Neutrophil (primary cell): ENCODE measurements around the gene HMCN2.

Experiments used
- H3K27ac ChIP-seq: fragments of 200-600 bp; sonication (generic); 2 replicates; pipeline ENCODE4 v1.5.1; 2016; ENCODE audit warnings: mild to moderate bottlenecking, moderate library complexity
- H3K27me3 ChIP-seq: fragments of 200-600 bp; sonication (generic); 2 replicates; pipeline ENCODE4 v1.6.0; 2016; ENCODE audit warnings: mild to moderate bottlenecking
- H3K36me3 ChIP-seq: fragments of 200-600 bp; sonication (generic); 2 replicates; pipeline ENCODE4 v1.5.1; 2017
- H3K4me1 ChIP-seq, 2 experiments: fragments of 200-600 bp in 1 of 2; sonication (generic) in 1 of 2; 1 replicate in 1 of 2; 2 replicates in 1 of 2; pipeline versions ENCODE4 v1.5.1 to v1.6.1; 2013 to 2016; ENCODE audit warnings: low read depth in 1 of 2, low read length in 1 of 2, mild to moderate bottlenecking in 1 of 2, moderate library complexity in 1 of 2; ENCODE audit not compliant: control insufficient read depth in 1 of 2, insufficient read depth in 1 of 2
- H3K4me3 ChIP-seq, 2 experiments: fragments of 200-600 bp in 1 of 2; sonication (generic) in 1 of 2; 1 replicate in 1 of 2; 2 replicates in 1 of 2; pipeline ENCODE4 v1.5.1; 2013 to 2016; ENCODE audit warnings: low read depth in 1 of 2, low read length in 1 of 2, mild to moderate bottlenecking in 1 of 2, moderate library complexity in 1 of 2
- H3K9me3 ChIP-seq: fragments of 200-600 bp; sonication (generic); 2 replicates; pipeline ENCODE4 v1.5.1; 2016
- TF ChIP-seq, protein P1 (sequence below): fragments of 200-600 bp; sonication (generic); IDR thresholded peaks from 2 replicates; pipeline ENCODE4 v1.5.1; 2016; ENCODE audit warnings: antibody characterized with exemption

HMCN2 gene

DNA sequence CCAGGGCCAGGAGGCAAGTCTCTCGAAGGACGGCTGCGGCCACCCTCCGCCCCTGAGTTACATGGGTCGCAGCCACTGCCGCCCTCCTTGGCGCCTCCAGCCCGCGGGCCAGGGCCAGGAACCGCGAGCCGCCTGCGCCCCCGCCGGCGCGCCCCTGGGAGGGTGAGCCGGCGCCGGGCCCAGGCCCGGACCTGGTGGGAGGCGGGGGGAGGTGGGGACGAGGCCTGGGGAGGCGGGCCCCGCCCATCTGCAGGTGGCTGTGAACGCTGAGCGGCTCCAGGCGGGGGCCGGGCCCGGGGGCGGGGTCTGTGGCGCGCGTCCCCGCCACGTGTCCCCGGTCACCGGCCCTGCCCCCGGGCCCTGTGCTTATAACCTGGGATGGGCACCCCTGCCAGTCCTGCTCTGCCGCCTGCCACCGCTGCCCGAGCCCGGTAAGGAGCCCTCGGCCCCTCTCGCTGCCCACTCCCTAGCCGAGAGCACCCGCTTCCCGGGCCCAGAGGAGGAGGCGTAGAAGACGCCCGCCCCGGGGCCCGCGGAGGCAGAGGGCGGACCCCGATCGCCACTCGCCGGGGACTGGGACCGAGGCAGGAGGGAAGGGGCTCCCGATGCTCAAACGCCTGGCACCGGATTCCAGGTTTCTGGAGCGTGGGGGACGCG, 179.1 kb downstream of the HMCN2 start, which contains the start of gene ASS1:
Gene ASS1 (plus strand): TSS at position 397 of the 657 bp plus-strand sequence. CDS start 7,268 bp downstream, outside the sequence.
- Histone ChIP-seq H3K4me1 (peaks cover 0 to 5% of the 10 kb centered on the region in 2 experiments), H3K27me3 (peaks cover 72% of the 10 kb centered on the region), H3K36me3 (no peaks in the 10 kb centered on the region), H3K27ac (no peak within 1 kb of the TSS), H3K4me3 (no peak within 1 kb of the TSS), H3K9me3 (no peaks in the 10 kb centered on the region)
- TF ChIP-seq, protein P1, sequence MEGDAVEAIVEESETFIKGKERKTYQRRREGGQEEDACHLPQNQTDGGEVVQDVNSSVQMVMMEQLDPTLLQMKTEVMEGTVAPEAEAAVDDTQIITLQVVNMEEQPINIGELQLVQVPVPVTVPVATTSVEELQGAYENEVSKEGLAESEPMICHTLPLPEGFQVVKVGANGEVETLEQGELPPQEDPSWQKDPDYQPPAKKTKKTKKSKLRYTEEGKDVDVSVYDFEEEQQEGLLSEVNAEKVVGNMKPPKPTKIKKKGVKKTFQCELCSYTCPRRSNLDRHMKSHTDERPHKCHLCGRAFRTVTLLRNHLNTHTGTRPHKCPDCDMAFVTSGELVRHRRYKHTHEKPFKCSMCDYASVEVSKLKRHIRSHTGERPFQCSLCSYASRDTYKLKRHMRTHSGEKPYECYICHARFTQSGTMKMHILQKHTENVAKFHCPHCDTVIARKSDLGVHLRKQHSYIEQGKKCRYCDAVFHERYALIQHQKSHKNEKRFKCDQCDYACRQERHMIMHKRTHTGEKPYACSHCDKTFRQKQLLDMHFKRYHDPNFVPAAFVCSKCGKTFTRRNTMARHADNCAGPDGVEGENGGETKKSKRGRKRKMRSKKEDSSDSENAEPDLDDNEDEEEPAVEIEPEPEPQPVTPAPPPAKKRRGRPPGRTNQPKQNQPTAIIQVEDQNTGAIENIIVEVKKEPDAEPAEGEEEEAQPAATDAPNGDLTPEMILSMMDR = no peak

DNA sequence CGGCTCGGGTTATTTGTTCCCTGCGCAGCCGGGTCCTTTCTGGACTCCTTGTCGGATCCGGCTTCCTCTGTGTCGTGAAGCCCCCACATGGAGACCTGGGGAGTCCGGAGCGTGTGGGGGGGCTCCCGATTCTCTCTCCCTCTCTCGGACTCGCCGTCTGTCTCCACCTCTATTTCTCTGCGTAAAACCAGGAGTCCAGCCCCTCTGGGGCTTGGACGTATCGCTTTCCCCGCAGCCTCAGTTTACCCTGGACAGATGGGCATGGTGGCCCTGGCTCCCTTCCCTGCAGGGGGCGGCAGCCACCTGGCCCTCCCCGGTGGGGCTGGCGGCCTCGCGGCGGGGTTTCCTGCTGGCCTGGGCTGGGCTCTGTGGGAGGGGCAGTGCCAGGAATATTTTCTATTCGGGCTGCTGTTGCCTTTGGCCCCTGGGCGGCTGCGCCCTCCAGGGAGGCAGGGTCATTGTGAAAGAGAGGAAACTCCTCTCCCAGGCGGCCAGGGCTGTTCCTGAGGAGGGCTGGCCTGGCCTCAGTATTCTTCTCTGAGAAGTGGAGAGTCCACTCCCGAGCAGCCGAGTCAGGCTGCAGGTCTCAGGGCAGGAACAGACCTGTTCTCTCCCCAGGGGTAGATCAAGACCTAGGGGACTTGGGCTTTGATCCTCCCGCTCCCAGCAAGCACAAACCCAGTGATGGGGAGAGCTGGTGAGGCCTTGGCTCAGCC, 179.9 kb downstream of the HMCN2 start:
- Histone ChIP-seq H3K27ac (no peak overlapping the region), H3K27me3 (peaks cover 79% of the 10 kb centered on the region), H3K4me3 (no peak overlapping the region), H3K9me3 (no peaks in the 10 kb centered on the region), H3K4me1 (peaks cover 0 to 5% of the 10 kb centered on the region in 2 experiments), H3K36me3 (no peaks in the 10 kb centered on the region)
- TF ChIP-seq, protein P1 = no peak

DNA sequence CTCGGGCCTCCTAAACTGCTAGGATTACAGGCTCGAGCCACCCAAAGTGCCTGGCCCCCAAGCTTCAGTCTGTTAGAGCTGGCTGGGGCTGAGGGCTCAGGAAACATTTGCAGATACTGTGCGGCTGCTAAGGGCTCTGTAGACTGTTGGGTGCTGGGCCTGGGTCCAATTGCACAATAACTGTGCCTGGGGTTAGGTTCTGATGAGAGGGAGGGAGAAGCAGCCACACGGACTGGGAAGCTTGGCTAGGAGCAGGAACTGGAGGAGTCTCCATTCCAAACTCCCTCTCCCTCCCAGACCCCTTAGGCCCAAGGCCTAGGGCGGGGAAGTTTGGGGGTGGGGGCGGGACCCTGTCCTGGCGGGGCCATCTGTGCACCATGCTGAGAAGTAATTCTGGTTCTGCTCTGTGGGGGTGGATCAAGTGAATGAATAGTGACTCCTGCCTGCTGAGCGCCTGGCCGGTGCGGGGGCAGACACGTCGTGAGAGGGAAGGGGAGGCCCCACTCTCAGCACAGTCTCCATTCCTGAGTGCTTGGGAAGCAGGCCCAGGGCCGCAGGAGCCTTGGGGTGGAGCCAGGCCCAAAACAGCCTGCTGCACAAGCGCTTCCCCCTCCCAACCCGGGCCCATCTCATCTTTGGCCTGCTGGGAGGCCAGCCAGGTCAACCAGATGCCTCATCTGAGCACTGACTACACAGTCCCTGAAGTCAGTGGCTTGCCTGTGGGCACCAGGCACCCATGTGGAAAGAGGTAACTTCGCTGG, 180.7 kb downstream of the HMCN2 start:
- Histone ChIP-seq H3K36me3 (no peaks in the 10 kb centered on the region), H3K27me3 (peaks cover 88% of the 10 kb centered on the region), H3K27ac (no peak overlapping the region), H3K4me3 (no peak overlapping the region), H3K4me1 (peaks cover 0 to 5% of the 10 kb centered on the region in 2 experiments), H3K9me3 (no peaks in the 10 kb centered on the region)
- TF ChIP-seq, protein P1 = no peak

DNA sequence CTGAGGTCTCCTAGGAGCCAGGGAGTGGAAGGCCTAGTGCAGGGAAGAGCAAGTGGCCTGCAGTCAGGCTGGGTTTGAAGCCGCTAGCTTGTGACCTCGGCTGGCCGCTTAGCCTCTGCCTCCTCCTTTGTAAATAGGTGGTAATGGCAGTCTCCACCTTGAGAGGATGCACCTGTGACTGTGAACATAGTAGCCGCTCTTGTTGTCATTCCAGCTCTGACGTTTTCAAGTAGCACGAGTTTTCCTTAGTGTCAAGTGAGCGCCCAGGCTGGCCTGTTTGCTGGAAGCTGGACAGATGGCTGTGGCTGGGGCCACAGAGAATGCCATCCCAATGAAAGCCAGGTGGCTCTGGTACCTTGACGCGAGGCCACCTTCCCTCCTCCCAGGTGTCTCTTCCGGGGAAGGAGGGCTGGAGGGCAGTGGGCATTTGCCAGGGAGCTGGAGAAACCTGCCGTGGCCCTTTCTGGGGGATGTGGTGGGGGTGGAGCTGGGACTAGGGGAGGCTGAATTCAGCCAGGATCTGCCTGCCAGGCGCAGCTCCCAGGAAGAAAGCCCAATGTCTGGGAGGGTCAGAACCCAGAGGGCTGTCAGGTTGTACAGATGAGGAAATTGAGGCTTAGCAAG, 181.7 kb downstream of the HMCN2 start:
- Histone ChIP-seq H3K27me3 (peaks cover 98% of the 10 kb centered on the region), H3K36me3 (no peaks in the 10 kb centered on the region), H3K4me1 (peaks cover 0 to 5% of the 10 kb centered on the region in 2 experiments), H3K9me3 (no peaks in the 10 kb centered on the region), H3K27ac (no peak overlapping the region), H3K4me3 (no peak overlapping the region)
- TF ChIP-seq, protein P1 = no peak

DNA sequence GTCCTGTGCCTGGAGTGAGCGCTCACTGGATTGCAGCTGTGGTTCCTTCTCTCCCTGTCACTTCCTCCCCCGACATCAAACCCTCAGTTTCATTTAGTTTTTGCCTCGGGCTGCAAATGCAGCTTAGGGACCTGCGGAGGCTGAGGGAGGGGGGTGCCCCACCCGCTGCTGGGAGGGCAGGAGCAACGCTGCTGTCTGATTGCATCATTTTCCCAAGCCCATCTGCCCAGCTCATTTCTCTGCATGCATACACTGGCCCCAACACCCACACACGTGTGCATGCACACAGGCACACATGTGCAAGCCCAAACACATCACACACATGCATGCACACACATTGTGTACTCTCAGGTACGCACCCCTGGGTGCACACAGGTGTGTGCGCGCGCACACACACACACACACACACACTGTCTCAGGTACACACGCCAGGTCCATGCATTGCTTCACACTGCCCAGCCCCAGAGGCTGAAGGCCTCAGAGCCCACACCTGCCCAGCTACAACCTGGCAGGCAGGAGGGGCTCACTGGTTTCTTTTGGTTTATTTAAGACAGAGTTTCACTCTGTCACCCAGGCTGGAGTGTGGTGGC, 182.6 kb downstream of the HMCN2 start:
- Histone ChIP-seq H3K27ac (no peak overlapping the region), H3K9me3 (no peaks in the 10 kb centered on the region), H3K36me3 (no peaks in the 10 kb centered on the region), H3K4me1 (peaks cover 0 to 5% of the 10 kb centered on the region in 2 experiments), H3K27me3 (peaks cover 100% of the 10 kb centered on the region), H3K4me3 (no peak overlapping the region)
- TF ChIP-seq, protein P1 = no peak
